Measurements from ENCODE around the gene NUDT8.

Gene NUDT8

GRCh38 chr11:67588136-67588503 lies 41.6 kb downstream of the NUDT8 start:
- no peak for TF ChIP-seq TCF12 (IDR thresholded peaks at IDR 0.05; ENCODE audit: low read depth)
- no peak for TF ChIP-seq FOXM1 (IDR thresholded peaks at IDR 0.05; ENCODE audit: borderline replicate concordance, low read depth)
- TF ChIP-seq EP300 (IDR thresholded peaks at IDR 0.05; ENCODE audit: borderline replicate concordance): no peak
- TF ChIP-seq CEBPB (IDR thresholded peaks at IDR 0.05): no peak
- TF ChIP-seq RAD21 (IDR thresholded peaks at IDR 0.05; ENCODE audit: low read depth): no peak
- TF ChIP-seq TEAD4 (IDR thresholded peaks at IDR 0.05): no peak
- no peak for TF ChIP-seq TAF1 (IDR thresholded peaks at IDR 0.05; ENCODE audit: low read depth)
- no peak for TF ChIP-seq YY1 (IDR thresholded peaks at IDR 0.05; ENCODE audit: low read depth)
- no peak for TF ChIP-seq MAX (IDR thresholded peaks at IDR 0.05)
- TF ChIP-seq NFIC (IDR thresholded peaks at IDR 0.05): no peak
- no peak for TF ChIP-seq ZBTB7A (IDR thresholded peaks at IDR 0.05; ENCODE audit: low read depth)
- TF ChIP-seq CREB1 (IDR thresholded peaks at IDR 0.05; ENCODE audit: low read depth): no peak
- no peak for TF ChIP-seq USF1 (IDR thresholded peaks at IDR 0.05)
- no peak for TF ChIP-seq EGR1 (IDR thresholded peaks at IDR 0.05)
- TF ChIP-seq REST (IDR thresholded peaks at IDR 0.05; ENCODE audit: low read depth): no peak

GRCh38 chr11:67586568-67587250 lies 43.0 kb downstream of the NUDT8 start:
- TF ChIP-seq EGR1 (IDR thresholded peaks at IDR 0.05) (no peak), FOXM1 (IDR thresholded peaks at IDR 0.05; ENCODE audit: borderline replicate concordance, low read depth) (no peak), CREB1 (IDR thresholded peaks at IDR 0.05; ENCODE audit: low read depth) (no peak), EP300 (IDR thresholded peaks at IDR 0.05; ENCODE audit: borderline replicate concordance) (no peak)

- TF ChIP-seq USF1 (IDR thresholded peaks at IDR 0.05) (no peak), TEAD4 (IDR thresholded peaks at IDR 0.05) (no peak), FOXM1 (IDR thresholded peaks at IDR 0.05; ENCODE audit: borderline replicate concordance, low read depth) (no peak), EP300 (IDR thresholded peaks at IDR 0.05; ENCODE audit: borderline replicate concordance) (no peak), REST (IDR thresholded peaks at IDR 0.05; ENCODE audit: low read depth) (no peak), CEBPB (IDR thresholded peaks at IDR 0.05) (no peak), MAX (IDR thresholded peaks at IDR 0.05) (no peak), NFIC (IDR thresholded peaks at IDR 0.05) (no peak), TCF12 (IDR thresholded peaks at IDR 0.05; ENCODE audit: low read depth) (no peak), YY1 (IDR thresholded peaks at IDR 0.05; ENCODE audit: low read depth) (no peak), TAF1 (IDR thresholded peaks at IDR 0.05; ENCODE audit: low read depth) (no peak), RAD21 (IDR thresholded peaks at IDR 0.05; ENCODE audit: low read depth) (no peak)
Observed at GRCh38 chr11:67585911-67586310, 43.8 kb downstream of the NUDT8 start.

- no peak for TF ChIP-seq RAD21 (IDR thresholded peaks at IDR 0.05; ENCODE audit: low read depth)
- no peak for TF ChIP-seq CREB1 (IDR thresholded peaks at IDR 0.05; ENCODE audit: low read depth)
- TF ChIP-seq TAF1 (IDR thresholded peaks at IDR 0.05; ENCODE audit: low read depth): no peak
- TF ChIP-seq MAX (IDR thresholded peaks at IDR 0.05): no peak
- TF ChIP-seq EP300 (IDR thresholded peaks at IDR 0.05; ENCODE audit: borderline replicate concordance): no peak
- no peak for TF ChIP-seq ZBTB7A (IDR thresholded peaks at IDR 0.05; ENCODE audit: low read depth)
- no peak for TF ChIP-seq TCF12 (IDR thresholded peaks at IDR 0.05; ENCODE audit: low read depth)
- no peak for TF ChIP-seq YY1 (IDR thresholded peaks at IDR 0.05; ENCODE audit: low read depth)
- no peak for TF ChIP-seq FOXM1 (IDR thresholded peaks at IDR 0.05; ENCODE audit: borderline replicate concordance, low read depth)
- no peak for TF ChIP-seq REST (IDR thresholded peaks at IDR 0.05; ENCODE audit: low read depth)
- TF ChIP-seq TEAD4 (IDR thresholded peaks at IDR 0.05): no peak
- no peak for TF ChIP-seq CEBPB (IDR thresholded peaks at IDR 0.05)
- no peak for TF ChIP-seq EGR1 (IDR thresholded peaks at IDR 0.05)
- TF ChIP-seq USF1 (IDR thresholded peaks at IDR 0.05): no peak
- TF ChIP-seq NFIC (IDR thresholded peaks at IDR 0.05): no peak
Observed at GRCh38 chr11:67584881-67585873, 44.6 kb downstream of the NUDT8 start.
